ENCODE measurements around the gene NPHS1. TPM values are rescaled to one million over a fixed set of nuclear protein-coding genes. Genes with fewer than 3 reads are reported as not detected.

Gene NPHS1
- total RNA-seq, 1 experiment from 2014 or later, result not detected

- DNase-seq (no peak), ATAC-seq (no peak)
- no peak for TF ChIP-seq EZH2phosphoT487 (IDR thresholded peaks at IDR 0.05; ENCODE audit: borderline replicate concordance, low read length)
- TF ChIP-seq CTCF (conservative IDR thresholded peaks at IDR 0.05; ENCODE audit: low read depth, low read length), result no peak
- TF ChIP-seq EZH2 (IDR thresholded peaks at IDR 0.05; ENCODE audit: low read length, unreplicated experiment), result no peak
- ChIA-PET CTCF (no interaction called here), POLR2A (ENCODE audit: unreplicated experiment) (no interaction called here)
- Histone ChIP-seq H3K9me2 (replicated peaks; ENCODE audit: low read length) (no peaks in the 10 kb centered on the region), H3K79me2 (ENCODE audit: low read length) (no peaks in the 10 kb centered on the region), H4K20me1 (ENCODE audit: low read length) (no peaks in the 10 kb centered on the region), H2AFZ (ENCODE audit: low read length) (no peak overlapping the region), H3K9me3 (ENCODE audit: low read length) (no peaks in the 10 kb centered on the region), H3K4me3 (ENCODE audit: low read length) (no peak overlapping the region), H3K27ac (ENCODE audit: low read length) (no peak overlapping the region), H3K36me3 (ENCODE audit: low read depth, low read length) (no peaks in the 10 kb centered on the region), H3K9ac (ENCODE audit: low read length) (no peak overlapping the region), H3K27me3 (ENCODE audit: low read length) (peaks cover 8% of the 10 kb centered on the region), H3K4me1 (ENCODE audit: insufficient read depth, low read length) (no peaks in the 10 kb centered on the region), H3F3A (ENCODE audit: low read length, unreplicated experiment) (no peaks in the 10 kb centered on the region), H3K4me2 (ENCODE audit: low read length) (no peak overlapping the region)
- no TSS peak for BruUV-seq (replicated peaks)
- intact Hi-C loops (cut with micrococcal nuclease), result no loop called here
These were observed 883 bp downstream of the NPHS1 start for GRCh38 chr19:35851213-35852028.

DNA sequence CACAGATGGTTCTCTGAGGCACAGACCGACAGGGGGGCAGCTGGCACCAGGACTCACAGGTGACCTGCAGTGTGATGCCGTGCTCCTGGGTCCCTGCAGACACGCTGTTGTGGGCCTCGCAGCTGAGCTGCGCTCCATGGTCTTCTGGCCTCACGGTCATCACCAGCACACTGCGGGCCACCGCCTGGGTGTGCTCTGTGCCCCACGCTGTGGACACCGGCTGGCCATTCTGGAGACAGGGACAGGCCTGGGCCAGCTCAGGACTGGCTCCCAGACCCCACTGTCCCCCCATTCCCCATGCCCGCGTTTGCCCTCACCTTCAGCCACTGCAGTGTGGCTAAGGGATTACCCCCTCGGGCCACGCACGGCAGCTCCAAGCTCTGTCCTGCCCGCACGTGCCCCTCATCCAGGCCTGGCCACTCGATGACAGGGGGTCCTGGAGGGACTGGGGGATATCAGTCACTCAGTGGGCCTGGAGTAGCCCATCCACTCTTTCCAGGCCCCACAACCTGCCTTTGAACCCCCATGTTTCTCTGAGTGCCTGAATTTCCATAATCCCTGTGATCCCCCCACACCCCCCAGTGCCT lies 3.3 kb downstream of the NPHS1 start:
- ChIA-PET CTCF (no interaction called here), POLR2A (ENCODE audit: unreplicated experiment) (no interaction called here)
- Histone ChIP-seq H3K9me3 (ENCODE audit: low read length) (no peaks in the 10 kb centered on the region), H3K79me2 (ENCODE audit: low read length) (no peaks in the 10 kb centered on the region), H3K27ac (ENCODE audit: low read length) (no peak overlapping the region), H3K9me2 (replicated peaks; ENCODE audit: low read length) (no peaks in the 10 kb centered on the region), H3K9ac (ENCODE audit: low read length) (no peak overlapping the region), H4K20me1 (ENCODE audit: low read length) (no peaks in the 10 kb centered on the region), H3K27me3 (ENCODE audit: low read length) (no peaks in the 10 kb centered on the region), H3F3A (ENCODE audit: low read length, unreplicated experiment) (no peaks in the 10 kb centered on the region), H2AFZ (ENCODE audit: low read length) (no peak overlapping the region), H3K36me3 (ENCODE audit: low read depth, low read length) (no peaks in the 10 kb centered on the region), H3K4me3 (ENCODE audit: low read length) (no peak overlapping the region), H3K4me1 (ENCODE audit: insufficient read depth, low read length) (no peaks in the 10 kb centered on the region), H3K4me2 (ENCODE audit: low read length) (no peak overlapping the region)
- DNase-seq (no peak), ATAC-seq (no peak)
- BruUV-seq (replicated peaks), result no TSS peak
- intact Hi-C loops (cut with micrococcal nuclease), result no loop called here
- TF ChIP-seq EZH2phosphoT487 (IDR thresholded peaks at IDR 0.05; ENCODE audit: borderline replicate concordance, low read length) (no peak), CTCF (conservative IDR thresholded peaks at IDR 0.05; ENCODE audit: low read depth, low read length) (no peak), EZH2 (IDR thresholded peaks at IDR 0.05; ENCODE audit: low read length, unreplicated experiment) (no peak)

DNA sequence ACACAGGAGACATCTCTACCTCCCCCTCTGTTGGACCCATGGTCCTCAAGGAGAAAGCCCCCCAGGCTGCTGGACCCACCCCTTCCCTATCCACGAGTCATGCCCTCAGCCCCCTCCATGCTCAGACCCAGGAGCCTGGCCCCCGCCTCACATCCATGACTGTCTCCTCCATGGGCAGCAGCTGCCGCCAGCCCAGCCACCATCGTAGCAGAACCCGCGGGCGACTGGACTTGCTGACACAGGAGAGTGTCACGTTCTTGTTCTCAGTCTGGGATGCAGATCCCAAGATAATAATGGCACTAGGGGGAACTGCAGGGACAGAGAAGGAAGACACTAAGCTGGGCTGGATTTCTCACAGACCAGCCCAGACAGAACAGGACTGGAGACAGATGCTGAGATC lies 3.8 kb downstream of the NPHS1 start:
- no peaks in the 10 kb centered on the region for H3F3A ChIP-seq (ENCODE audit: low read length, unreplicated experiment)
- no peak for TF ChIP-seq EZH2phosphoT487 (IDR thresholded peaks at IDR 0.05; ENCODE audit: borderline replicate concordance, low read length)
- TF ChIP-seq CTCF (conservative IDR thresholded peaks at IDR 0.05; ENCODE audit: low read depth, low read length), result no peak
- no peak for TF ChIP-seq EZH2 (IDR thresholded peaks at IDR 0.05; ENCODE audit: low read length, unreplicated experiment)
- H3K36me3 ChIP-seq (ENCODE audit: low read depth, low read length), result no peaks in the 10 kb centered on the region
- no peak overlapping the region for H3K9ac ChIP-seq (ENCODE audit: low read length)
- DNase-seq (no peak), ATAC-seq (no peak)
- no peaks in the 10 kb centered on the region for H3K9me2 ChIP-seq (replicated peaks; ENCODE audit: low read length)
- no peaks in the 10 kb centered on the region for H3K27me3 ChIP-seq (ENCODE audit: low read length)
- ChIA-PET POLR2A (ENCODE audit: unreplicated experiment) (no interaction called here), CTCF (no interaction called here)
- no peaks in the 10 kb centered on the region for H4K20me1 ChIP-seq (ENCODE audit: low read length)
- intact Hi-C loops (cut with micrococcal nuclease), result no loop called here
- H3K4me3 ChIP-seq (ENCODE audit: low read length), result no peak overlapping the region
- no peak overlapping the region for H3K4me2 ChIP-seq (ENCODE audit: low read length)
- no peaks in the 10 kb centered on the region for H3K9me3 ChIP-seq (ENCODE audit: low read length)
- BruUV-seq (replicated peaks), result no TSS peak
- H3K27ac ChIP-seq (ENCODE audit: low read length), result no peak overlapping the region
- no peaks in the 10 kb centered on the region for H3K79me2 ChIP-seq (ENCODE audit: low read length)
- H2AFZ ChIP-seq (ENCODE audit: low read length), result no peak overlapping the region
- H3K4me1 ChIP-seq (ENCODE audit: insufficient read depth, low read length), result no peaks in the 10 kb centered on the region

Measured in PC-3 (cell line).